Measurements from ENCODE around the gene SEMA4B.

- TF ChIP-seq CTCF (IDR thresholded peaks at IDR 0.05): no peak
- no peak for TF ChIP-seq POLR2AphosphoS5 (IDR thresholded peaks at IDR 0.05)
- no peak for TF ChIP-seq POLR2A (IDR thresholded peaks at IDR 0.05)
- no peak for TF ChIP-seq EP300 (IDR thresholded peaks at IDR 0.05)
Measured at GRCh38 chr15:90213122-90213817, 12.1 kb downstream of the SEMA4B start.
